ENCODE data around the gene CFAP410.
A peak's percentile ranks its signal among the peaks of the same experiment; 100 is the strongest.

CFAP410 gene

DNA sequence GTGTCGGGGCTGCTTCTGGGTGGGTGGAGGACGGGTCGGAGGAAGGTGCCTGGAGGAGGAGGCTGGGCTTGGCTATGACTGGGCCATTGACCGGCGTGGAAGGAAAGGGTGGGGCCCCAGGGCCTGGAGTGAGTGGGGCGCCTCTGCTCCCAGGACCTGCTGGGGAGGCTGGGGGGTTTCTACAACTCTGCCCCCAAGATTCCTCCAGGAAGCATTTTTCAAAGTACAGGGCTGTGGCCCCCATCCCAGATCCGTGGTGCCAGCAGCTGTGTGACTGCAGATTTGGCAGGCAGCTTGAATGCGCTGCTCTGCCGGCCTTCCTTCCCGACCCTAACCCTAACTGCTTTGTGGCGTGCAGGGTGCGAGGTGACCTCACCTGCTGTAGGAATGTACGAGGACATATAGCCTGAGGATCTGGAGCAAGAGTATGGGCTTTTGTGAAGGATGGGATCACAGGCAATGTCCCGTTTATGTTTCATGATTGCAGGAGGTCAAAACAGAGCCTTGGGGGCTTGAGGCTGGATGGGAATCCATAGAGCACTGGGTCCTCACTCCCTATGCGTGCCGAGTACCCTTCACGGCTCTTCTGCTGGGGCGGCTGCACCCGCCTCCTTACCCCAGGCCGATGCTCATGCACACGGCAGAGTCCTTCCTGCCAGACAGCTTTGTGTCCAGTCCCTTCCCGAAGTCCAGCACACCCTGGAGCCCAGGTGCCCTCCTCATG is 38.9 kb upstream of the CFAP410 start:
- Histone ChIP-seq H4K20me1 (ENCODE audit: insufficient read depth, low read length) (no peaks in the 10 kb centered on the region), H3K4me2 (ENCODE audit: low read length) (no peak overlapping the region), H3K9me3 (ENCODE audit: low read length) (no peaks in the 10 kb centered on the region), H3K27me3 (ENCODE audit: insufficient read depth, low read length) (peaks cover 12% of the 10 kb centered on the region; the same call in 1 of the 2 replicates), H3K9me2 (ENCODE audit: low read depth, low read length) (no peaks in the 10 kb centered on the region), H3F3A (ENCODE audit: insufficient read depth, low read length) (no peaks in the 10 kb centered on the region), H3K4me3 (ENCODE audit: low read depth, low read length, poor library complexity, severe bottlenecking) (no peak overlapping the region), H3K27ac (ENCODE audit: low read depth, low read length, poor library complexity, severe bottlenecking) (no peak overlapping the region), H3K36me3 (ENCODE audit: insufficient read depth, low read length) (no peaks in the 10 kb centered on the region), H3K79me2 (ENCODE audit: insufficient read depth, low read length) (no peaks in the 10 kb centered on the region), H3K9ac (ENCODE audit: low read length) (no peak overlapping the region), H2AFZ (ENCODE audit: low read length) (no peak overlapping the region), H3K4me1 (ENCODE audit: insufficient read depth, low read length, severe bottlenecking) (no peaks in the 10 kb centered on the region)
- TF ChIP-seq, protein P1, sequence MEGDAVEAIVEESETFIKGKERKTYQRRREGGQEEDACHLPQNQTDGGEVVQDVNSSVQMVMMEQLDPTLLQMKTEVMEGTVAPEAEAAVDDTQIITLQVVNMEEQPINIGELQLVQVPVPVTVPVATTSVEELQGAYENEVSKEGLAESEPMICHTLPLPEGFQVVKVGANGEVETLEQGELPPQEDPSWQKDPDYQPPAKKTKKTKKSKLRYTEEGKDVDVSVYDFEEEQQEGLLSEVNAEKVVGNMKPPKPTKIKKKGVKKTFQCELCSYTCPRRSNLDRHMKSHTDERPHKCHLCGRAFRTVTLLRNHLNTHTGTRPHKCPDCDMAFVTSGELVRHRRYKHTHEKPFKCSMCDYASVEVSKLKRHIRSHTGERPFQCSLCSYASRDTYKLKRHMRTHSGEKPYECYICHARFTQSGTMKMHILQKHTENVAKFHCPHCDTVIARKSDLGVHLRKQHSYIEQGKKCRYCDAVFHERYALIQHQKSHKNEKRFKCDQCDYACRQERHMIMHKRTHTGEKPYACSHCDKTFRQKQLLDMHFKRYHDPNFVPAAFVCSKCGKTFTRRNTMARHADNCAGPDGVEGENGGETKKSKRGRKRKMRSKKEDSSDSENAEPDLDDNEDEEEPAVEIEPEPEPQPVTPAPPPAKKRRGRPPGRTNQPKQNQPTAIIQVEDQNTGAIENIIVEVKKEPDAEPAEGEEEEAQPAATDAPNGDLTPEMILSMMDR (IDR thresholded peaks at IDR 0.05; ENCODE audit: low read length): no peak
- no peak for TF ChIP-seq EZH2 (IDR thresholded peaks at IDR 0.05; ENCODE audit: borderline replicate concordance, low read length)

DNA sequence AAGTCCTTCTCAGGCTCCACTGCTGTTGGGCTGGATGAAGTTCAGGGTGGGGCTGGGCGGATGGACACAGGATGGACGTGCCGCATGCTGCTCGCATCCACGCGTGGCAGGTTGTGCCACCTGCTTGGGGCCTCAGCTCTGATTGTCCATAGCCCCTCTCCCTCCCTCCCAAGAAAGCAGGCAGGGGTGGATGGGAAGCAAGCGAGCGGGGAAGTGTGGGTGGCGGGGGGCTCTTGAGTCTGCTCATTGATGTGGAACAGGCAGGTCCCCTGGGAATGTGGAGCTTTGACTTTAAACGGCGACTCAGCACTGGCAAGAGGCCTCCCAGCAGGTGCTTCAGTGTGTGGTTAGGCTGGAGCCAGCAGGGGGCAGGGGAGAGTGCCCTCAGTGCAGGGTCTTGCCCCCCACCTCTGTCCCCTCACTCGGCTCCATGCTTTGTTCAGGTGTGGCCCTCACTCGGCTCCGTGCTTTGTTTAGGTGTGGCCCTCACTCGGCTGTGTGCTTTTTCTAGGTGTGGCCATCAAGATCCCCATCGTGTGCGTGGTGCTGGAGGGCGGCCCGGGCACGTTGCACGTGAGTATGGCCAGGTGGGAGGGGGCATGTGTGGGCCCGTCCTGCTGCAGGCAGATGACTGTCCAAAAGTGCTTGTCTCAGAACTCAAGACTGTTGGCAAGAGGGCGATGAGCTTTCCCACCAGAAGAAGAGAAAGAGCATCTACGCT is 38.2 kb upstream of the CFAP410 start:
- Histone ChIP-seq H3K4me2 (ENCODE audit: low read length) (no peak overlapping the region), H2AFZ (ENCODE audit: low read length) (no peak overlapping the region), H3K4me3 (ENCODE audit: low read depth, low read length, poor library complexity, severe bottlenecking) (no peak overlapping the region), H3K79me2 (ENCODE audit: insufficient read depth, low read length) (no peaks in the 10 kb centered on the region), H4K20me1 (ENCODE audit: insufficient read depth, low read length) (no peaks in the 10 kb centered on the region), H3K9me2 (ENCODE audit: low read depth, low read length) (no peaks in the 10 kb centered on the region), H3F3A (ENCODE audit: insufficient read depth, low read length) (no peaks in the 10 kb centered on the region), H3K36me3 (ENCODE audit: insufficient read depth, low read length) (no peaks in the 10 kb centered on the region), H3K9me3 (ENCODE audit: low read length) (no peaks in the 10 kb centered on the region), H3K27me3 (ENCODE audit: insufficient read depth, low read length) (peaks cover 12% of the 10 kb centered on the region; the same call in 1 of the 2 replicates), H3K27ac (ENCODE audit: low read depth, low read length, poor library complexity, severe bottlenecking) (no peak overlapping the region), H3K4me1 (ENCODE audit: insufficient read depth, low read length, severe bottlenecking) (no peaks in the 10 kb centered on the region), H3K9ac (ENCODE audit: low read length) (no peak overlapping the region)
- no peak for TF ChIP-seq EZH2 (IDR thresholded peaks at IDR 0.05; ENCODE audit: borderline replicate concordance, low read length)
- TF ChIP-seq, protein P1 (IDR thresholded peaks at IDR 0.05; ENCODE audit: low read length): peak; percentile 38; the same call in 1 of the 2 replicates

- Histone ChIP-seq H3K9me2 (ENCODE audit: low read depth, low read length) (no peaks in the 10 kb centered on the region), H3K9me3 (ENCODE audit: low read length) (no peaks in the 10 kb centered on the region), H3K4me1 (ENCODE audit: insufficient read depth, low read length, severe bottlenecking) (no peaks in the 10 kb centered on the region), H3K27ac (ENCODE audit: low read depth, low read length, poor library complexity, severe bottlenecking) (no peak overlapping the region), H3K9ac (ENCODE audit: low read length) (no peak overlapping the region), H3K36me3 (ENCODE audit: insufficient read depth, low read length) (no peaks in the 10 kb centered on the region), H3K4me3 (ENCODE audit: low read depth, low read length, poor library complexity, severe bottlenecking) (no peak overlapping the region), H4K20me1 (ENCODE audit: insufficient read depth, low read length) (no peaks in the 10 kb centered on the region), H3K79me2 (ENCODE audit: insufficient read depth, low read length) (no peaks in the 10 kb centered on the region), H3K27me3 (ENCODE audit: insufficient read depth, low read length) (peaks cover 12% of the 10 kb centered on the region; the same call in 1 of the 2 replicates), H3K4me2 (ENCODE audit: low read length) (no peak overlapping the region), H3F3A (ENCODE audit: insufficient read depth, low read length) (no peaks in the 10 kb centered on the region), H2AFZ (ENCODE audit: low read length) (no peak overlapping the region)
- TF ChIP-seq EZH2 (IDR thresholded peaks at IDR 0.05; ENCODE audit: borderline replicate concordance, low read length): no peak
- TF ChIP-seq, protein P1 (IDR thresholded peaks at IDR 0.05; ENCODE audit: low read length): no peak
Measured at GRCh38 chr21:44376606-44377005, 37.4 kb upstream of the CFAP410 start.
